Glomerular visceral epithelial cell (primary cell): ENCODE results near the gene HS1BP3.

ENCODE experiments used
- DNase-seq: peaks from one replicate; pipeline ENCODE4 v3.0.0-alpha.2; 2016; ENCODE audit errors: extremely low spot score

The HS1BP3 gene

DNA sequence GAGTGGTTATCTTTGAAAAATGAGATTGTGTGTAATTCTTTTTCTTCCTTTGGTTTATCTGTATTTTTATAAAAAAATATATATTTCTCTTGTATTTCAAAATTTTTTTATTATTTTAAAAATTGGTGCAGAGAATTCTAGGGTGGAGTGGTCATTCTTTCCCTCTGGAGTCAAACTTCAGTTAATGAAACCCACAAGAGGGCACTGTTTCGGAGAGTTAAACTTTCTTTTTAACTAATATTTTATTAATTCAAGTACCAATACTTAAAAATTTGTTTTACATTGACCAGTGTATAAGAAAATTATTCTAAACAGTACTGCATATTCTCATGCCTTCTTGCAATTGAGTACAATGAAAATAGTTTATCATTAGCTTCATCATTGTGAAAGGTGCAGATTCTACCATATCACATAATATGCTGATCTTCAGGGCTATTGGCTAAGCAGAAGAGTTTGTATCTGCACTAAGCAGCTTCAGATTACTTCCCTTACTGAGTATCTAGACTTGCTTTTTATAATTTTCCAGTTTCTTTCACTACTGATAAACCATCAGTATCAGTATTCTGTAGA is 50.1 kb downstream of the HS1BP3 start:
- DNase-seq = no peak

DNA sequence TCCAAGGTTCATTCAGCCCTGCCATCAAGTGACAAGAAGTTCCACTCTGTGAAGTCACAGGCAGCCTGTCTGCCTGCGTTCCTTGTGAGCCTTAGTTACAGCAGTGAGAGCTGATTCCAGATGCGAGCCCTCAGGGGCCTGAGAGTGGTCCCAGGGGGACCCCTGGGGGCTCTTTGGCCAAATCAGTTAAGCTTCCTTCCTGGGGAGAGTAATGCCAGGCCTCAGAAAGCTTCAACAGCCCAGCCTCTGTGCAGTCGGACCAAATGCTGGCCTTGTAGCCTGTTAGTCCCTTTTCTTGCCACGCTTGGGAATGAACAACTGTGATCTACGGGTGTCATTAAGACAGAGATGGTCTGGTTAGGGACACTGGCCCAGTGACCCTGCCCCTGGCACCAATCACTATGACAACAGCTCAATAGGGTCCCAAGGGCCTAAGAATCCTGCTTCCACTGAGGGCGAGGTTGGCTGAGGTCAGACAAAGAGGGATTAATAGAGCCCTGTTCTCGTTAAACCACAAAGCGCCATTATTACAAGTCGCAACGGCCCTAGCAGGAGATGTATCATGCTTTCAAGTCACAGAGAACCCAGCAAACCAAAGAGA is 50.9 kb downstream of the HS1BP3 start:
- no peak for DNase-seq

DNA sequence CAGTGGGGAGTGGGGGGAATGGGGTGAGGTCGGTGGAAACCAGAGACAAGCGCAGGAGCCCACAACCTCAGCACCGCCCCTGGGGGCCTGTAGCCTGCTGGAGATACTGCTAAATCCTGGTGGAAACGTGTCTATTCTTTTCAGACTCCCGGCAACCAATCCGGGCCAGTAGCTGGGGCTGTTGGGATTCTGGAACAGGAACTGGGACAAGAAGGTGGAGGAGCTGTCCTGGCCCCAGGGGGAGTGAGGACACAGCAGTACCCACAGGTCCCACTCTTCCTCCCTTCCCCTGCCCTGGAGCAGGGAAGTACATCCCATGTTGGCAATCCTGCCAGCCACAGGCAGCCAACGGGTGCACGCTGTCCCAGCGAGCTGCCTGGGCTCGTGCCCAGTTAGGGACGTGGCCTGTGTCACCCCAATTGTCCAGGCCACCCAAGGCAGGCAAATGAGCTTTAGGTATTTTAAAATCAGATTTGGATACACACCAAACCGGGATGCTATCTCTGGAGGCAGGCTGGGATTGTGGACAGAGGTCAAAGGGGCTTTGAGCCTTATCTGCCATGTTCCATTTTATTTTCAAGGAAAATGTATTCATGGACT is 51.8 kb downstream of the HS1BP3 start:
- no peak for DNase-seq

DNA sequence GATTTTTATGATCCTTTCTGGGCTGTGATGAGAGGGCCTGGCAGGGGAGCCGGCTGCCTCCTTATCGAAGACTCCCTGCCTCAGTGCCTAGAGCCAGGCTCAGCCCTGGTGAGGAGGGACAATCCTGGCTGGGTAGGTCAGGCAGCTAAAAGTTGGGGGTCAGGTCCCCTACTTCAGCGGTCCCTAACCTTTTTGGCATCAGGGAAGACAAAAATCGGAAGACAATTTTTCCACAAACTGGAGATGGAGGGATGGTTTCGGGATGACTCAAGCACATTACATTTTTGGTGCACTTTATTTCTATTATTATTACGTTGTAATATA is 53.1 kb downstream of the HS1BP3 start:
- DNase-seq = no peak

DNA sequence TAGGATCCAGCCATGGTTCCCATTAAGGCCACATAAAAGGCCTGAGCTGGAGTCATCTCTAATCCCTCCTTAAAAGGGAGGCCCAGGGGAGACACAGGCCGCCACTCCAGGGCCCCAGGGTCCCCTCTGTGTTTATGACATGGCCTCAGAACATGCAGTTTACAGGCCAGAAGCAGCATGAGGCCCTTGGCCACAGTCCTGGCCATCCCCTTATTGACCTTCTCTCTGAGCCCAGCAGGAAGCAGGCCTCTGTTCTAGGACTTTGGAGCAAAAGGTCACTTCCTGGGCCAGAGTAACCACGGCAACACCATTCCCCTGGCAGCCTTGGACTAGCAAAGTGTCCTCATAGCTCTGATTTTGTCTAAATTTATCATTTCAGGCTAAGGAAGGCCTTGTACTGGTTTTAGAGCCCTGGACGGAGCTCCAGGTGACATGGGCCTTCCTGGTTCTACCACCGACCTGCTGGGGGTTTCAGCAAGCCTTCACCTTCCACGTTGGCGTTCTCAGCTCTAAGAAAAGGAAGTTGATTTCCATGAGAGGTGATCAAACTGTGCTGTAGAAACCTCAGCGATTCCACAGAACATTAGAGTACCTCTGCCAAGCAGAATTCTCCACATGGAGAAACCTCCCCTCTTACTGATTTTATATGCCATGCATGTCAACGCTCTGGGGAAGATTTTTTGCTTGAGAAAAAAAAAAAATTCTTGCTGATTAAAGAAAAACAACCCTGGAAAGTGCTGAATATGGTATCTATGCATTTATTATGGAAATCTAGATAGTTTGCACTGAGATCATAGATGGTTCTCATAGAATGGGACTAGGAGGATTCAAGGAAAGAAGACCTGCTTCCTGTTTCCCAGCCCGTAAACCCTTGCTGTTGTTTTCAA is 53.7 kb downstream of the HS1BP3 start:
- no peak for DNase-seq

DNA sequence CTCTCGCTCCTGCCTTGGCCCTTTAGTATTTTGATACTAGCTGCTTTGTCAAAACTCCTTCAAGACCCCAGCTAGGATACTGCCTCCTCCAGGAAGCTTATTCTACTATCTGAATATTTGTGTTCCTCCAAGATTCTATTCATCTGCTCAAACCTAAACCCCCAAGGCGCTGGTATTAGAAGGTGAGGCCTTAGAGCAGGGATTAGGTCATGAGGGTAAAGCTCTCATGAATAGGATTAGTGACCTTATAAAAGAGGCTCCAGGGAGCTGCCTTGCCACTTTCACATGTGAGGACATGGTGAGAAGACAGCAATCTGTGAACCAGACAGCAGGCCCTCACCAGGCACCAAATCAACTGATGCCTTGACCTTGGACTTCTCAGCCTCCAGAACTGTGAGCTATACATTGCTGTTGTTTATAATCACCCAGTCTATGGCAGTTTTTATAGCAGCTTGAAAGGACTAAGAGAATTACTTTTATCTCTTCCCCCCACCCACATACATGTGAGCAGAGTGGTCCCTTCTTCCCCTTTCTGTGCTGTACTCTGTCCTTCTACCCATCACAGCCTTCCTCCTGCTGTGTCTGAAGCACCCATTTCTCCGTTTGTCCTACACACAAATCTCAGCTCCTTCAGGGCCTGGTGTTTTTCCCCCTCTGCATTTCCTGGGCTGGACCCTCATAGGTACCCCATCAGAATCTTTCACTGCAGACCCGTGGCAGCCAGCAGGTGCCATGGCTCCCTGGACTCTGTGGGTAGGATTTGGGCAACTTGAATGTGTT is 54.5 kb downstream of the HS1BP3 start:
- no peak for DNase-seq

DNA sequence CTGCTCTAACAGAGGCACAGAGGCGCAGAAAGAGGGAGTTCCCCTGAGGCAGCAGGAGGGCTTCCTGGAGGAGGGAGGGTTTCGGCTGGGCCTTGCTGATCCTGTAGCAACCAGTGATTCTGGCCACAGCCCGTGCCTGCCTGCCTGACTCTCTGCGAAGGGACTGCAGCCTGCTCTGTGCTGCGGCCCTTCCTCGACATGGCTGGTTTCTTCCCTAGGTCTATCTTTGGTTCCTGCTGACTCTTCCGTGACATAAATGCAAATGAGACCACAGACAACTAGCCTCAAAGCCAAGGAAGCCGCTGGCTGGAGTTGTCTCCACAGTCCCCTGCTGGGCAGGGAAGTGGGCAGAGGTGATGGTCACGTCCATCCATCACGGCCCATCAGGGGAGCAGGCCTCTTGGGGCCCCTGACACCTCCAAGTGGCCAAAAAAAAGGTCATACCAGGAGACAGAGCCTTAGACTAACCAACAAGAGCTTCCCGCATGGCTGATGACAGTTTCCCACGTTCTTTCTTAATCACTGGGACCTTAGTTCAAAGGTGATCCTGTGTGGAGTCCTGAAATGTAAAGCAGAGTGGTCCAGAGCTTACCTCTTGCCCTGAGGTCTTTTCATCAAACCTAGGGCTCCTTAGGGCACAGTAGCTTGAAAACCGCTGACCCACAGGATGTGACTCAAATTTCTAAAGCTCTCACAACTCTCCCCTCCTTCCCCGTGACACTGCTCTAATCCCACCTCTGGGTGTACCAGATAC is 55.3 kb downstream of the HS1BP3 start:
- DNase-seq = peak; percentile 89

DNA sequence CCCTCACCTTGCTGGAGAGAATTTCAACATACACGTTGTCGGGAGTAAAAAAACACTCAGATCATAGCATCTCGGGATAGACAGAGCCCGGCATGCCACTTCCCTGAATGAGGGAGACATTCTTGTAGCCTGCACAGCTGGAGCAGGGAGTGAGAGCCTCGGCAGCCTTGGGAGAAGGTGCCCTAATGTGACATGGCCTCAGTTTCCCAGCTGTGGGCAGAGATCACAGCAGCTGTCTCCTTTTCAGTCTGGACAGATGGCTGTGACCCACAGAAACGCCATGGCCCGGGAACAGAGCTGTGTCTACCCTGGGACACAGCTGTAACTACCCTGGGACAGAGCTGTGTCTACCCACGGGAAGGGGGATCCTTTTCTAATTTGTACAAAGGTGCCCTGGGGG is 55.9 kb downstream of the HS1BP3 start:
- DNase-seq = no peak

DNA sequence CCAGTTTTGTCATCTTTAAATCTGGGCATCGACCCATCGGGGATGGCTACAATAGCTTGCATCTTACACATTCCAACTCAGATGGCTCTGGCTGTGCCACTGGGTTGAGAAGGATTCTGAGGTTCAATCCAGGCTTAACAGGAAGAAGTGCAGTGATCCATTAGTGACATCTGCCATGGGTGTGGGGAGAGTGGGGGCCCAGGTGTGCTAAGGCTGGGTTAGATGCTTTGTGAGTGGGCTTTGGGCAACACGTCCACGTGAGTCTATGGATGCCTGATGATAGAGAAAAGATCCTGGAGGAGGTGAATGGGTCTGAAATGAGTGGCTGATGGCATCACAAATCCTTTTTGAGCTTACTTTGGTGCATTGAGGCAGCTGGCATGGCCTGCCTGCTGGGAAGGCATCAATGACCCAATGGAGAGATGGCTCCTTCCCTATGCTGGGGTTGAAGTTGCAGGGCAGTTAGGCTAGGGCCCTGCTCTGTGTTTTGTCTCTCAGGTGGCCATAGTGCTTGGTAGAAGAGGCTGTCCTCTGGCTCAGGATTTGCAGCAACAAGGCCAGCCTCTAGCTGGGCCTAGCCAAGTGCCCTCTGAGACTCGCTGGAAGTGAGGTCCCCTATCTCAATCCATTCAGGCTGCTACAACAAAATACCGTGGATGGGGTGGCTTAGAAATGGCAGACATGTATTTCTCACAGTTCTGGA is 56.7 kb downstream of the HS1BP3 start:
- no peak for DNase-seq

DNA sequence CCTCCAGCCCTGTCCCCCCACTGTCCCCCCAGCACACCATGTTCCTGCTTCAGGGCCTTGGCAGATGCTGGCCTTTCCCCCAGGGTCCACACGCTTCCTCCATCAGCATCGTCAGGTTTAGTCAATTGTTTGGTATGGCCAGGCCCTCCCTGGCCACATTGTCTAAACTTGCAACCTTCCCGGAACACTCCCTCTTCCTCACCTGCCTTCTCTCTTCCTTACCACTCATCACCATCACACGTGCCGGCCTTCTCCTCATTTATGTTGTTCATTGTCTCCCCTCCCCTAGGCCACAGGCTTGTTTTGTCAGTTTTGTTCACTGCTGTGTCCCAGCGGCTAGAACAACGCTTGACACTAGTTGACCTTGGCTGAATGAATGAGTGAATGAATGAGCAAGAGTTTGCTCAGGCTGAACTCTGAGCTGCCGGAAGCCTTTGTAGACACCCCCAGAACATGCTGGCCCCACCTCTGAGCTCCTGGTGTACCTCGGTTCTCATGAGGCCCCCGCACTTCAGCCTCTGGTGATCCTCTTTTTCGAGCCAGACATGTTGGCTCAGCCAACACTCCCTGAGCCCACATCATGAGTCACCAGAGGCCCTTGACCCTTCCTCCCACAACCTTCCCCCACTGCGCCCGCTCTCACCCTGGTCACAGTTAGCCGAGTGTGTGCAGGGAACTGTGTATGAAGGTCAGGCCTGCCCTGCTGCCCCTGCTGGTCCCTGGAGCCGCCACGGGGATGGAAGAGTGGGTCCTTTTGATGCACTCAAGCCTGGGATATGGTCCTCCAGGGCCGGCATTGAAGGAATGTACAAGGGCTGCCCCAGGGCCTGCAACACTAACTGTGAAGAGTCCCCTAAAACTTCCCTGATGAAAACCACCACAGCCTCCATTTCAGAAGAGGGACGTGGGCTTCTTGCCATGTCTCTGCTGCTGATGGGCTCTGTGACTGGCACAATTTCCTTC is 57.5 kb downstream of the HS1BP3 start:
- peak; percentile 90 for DNase-seq

DNA sequence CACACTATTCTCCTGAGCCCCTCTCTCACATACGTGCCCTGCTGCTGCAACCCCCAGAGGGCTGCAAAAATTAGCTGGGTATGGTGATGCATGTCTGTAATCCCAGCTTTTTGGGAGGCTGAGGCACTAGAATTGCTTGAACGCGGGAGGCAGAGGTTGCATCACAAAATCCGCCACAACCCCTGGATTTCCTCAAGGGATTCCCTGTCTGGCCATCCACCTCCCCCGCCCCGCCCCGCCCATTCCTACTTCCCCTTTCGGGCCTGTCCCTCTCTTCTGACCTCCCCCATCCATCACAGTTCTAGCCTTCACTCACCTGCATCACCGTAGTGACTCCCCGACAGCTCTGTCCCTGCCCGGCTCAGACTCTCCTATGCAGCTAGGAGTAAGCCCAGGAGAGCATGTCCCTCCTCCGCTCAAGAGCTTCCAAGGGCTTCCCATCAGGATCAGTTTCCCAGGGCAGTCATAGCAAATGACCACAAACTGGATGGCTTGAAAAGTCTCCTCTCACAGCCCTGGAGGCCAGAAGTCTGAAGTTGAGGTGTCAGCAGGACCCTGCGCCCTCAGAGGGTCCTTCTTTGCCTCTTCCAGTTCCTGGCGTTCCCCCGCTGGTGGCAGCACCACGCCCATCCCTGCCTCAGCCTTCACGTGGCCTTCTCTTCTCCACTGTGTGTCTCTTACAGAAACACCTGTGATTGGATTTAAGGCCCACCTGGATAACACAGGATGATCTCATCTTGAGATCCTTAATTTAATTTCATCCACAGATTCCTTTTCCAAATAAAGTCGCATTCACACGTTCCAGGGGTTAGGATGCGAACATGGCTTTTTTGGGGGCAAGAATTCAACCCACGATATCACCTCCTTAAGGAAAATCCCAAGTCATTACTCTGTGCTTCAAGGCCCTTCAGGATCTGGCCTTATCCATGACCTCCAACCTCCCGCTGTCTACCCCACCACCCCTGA is 58.5 kb downstream of the HS1BP3 start:
- no peak for DNase-seq

DNA sequence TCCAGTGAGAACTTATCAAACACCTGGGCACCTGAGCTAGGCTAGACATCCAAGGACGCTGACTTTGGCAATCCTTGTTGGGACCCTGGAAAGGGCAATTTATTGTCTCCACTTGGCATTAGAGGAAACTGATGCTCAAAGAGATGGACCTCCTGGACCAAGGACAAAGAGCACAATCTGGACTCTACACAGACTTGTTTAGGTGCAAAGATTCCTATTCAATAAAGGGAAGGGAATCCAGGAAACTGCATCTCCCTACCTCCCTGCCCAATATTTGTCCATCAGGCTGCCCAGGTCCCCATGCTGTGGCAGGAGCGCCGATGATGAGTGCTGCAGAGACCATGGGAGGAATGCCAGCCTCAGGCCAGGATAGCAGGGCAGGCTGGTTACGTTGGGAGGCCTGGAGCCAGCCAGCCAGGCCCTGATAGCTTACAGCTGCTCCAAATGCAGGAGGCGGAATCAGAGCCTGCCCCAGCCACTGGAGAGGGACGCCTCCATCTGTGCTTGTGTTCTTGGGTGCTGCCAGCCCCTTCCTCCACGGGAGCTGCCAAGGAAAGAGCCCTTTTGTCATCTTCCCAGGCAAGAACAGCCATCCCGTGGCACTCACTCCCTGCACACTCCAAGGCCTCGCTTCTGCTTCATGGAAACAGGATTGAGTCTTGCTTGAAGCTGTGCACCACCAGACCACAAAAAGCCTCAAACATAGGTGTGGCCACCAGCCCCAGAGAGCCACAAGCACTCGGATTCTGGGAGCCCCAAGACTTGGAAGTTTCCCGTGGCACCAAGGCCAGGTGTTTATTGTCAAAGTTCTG is 60.0 kb downstream of the HS1BP3 start:
- DNase-seq = no peak

DNA sequence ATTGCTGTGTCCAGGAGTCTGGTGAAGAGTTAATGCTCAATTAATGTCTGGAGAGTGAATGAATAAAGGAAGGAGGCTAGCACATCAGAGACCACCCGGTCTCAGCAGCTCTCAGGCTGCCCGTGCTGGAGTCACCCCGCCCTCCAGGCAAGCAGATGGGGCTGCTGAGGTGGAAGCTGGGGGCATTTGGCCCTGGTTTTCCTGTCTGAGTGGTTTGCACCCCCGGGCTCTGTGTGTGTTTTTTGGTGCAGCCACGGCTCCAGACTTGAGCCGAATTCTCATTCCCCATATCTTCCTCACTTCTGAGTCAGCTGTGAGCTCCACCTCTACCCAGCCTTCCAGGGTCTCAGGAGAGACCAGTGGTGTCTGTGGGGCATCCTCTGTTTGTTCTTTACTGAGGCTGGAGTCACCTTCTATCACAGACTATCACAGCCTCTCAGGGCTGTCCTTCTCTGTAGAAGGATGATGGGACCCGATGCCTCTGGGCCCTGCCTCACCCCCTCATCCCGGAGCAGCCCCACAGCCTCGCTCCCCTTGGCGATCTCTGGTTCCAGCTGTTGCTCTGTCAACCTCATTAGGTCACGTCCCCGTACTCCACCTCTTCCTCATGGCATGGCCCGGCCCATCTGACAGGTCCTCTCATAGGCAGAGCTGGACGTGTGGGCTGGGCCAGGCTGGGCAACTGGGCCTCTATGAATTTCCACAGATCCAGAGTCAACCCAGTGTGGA is 60.8 kb downstream of the HS1BP3 start:
- DNase-seq = no peak

DNA sequence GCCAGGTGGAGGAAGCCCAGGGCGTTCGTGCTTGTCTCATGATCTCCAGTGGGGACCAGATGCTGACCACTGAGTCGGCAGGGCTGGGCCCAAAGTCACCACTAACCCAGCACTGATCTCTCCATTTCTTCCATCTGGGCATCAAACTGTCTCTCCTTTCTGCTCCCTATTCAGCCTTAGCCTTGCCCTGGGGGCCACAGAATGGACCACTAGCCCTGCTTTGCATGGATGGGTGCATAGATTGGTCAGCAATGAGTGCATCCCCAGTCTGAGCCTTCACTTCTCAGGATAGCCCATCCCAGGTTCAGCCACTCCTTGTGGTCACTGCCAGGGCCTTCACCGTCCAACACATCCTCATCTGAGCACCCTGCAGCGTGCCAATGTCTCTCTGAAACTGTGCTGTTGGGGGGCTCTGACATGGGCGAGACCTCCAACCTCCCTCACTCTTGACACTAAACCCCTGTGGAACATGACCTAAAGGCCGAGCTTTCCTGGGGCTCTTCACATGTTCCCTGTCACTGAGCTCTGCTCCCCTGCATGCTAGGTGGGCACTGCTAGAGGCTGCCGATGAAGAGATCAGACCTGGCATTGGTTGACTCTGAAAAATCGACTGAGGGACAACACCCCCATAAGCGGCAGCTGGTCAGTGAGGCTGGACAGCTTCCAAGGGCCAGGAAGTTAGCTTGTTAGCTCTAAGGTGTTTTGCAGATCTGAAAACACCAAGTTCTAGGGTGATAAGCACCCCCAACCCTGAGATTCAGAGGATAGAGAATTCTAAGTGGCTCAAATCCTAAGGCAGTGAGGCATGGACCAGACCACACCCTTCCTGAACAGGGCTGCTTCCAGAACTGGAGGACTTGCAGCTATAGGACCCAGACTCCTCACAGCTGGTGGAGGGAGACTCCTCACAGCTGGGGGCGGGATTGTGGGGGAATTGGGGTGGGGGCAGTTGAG is 61.7 kb downstream of the HS1BP3 start:
- DNase-seq = no peak

DNA sequence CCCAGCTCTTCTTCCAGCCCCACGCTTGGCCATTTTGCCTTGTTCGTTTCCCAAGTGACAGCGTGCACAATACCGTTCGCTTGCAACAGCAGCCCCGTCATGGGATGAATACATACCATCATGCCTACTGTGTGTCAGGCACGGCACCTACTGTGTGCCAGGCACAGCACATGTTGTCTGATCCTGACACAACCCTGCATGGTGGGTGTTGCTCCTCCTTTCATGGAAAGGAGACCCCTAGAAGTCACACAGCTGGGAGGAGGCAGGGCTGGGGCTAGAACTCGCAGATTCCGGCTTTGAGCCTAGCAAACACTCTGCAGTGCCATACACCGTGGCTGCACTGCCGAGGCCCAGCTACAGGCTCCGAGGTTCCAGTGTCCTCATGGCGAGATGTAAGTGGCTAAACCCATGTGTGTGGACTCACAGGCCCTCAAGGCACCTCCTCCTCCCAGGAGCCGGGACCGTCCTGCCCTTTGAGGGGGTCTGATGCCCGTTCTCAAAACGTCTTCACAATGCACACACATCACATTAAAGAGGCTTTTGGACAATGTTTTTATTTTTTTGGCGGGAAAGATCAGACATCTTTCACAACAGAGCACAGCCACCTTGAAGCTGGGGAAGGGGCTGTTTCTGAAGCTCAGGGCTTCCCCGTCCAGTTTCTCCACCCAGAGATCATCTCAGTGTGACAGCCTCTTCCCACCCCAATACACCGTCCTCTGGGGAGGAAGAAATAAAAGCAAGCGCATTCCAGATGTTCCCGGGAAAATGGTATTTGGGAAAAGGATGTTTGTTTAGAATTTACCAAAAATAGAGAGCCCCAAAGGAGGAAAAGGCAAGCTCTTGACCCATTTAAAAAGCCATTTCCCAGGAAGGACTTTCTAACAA is 64.9 kb downstream of the HS1BP3 start:
- no peak for DNase-seq
